Mesenchymal stem cell (in vitro differentiated cells and primary cell): ENCODE results near the gene FAM193B.

Source experiments
- DNase-seq: peaks from one replicate; pipeline ENCODE4 v3.0.0-alpha.2; 2013
- H2AFZ ChIP-seq: one replicate; pipeline ENCODE4 v1.6.1; 2013; ENCODE audit warnings: low read depth, mild to moderate bottlenecking, control low read depth, inconsistent platforms, low read length, moderate library complexity
- H2AK5ac ChIP-seq: 2 replicates; pipeline ENCODE4 v1.6.1; 2013; ENCODE audit warnings: low read length, moderate library complexity, mild to moderate bottlenecking, inconsistent platforms; ENCODE audit not compliant: severe bottlenecking
- H2BK120ac ChIP-seq: one replicate; pipeline ENCODE4 v1.6.1; 2013; ENCODE audit warnings: low read depth, mild to moderate bottlenecking, inconsistent platforms, low read length, moderate library complexity
- H2BK12ac ChIP-seq, 2 experiments: one replicate each; pipeline ENCODE4 v1.6.1; 2013; ENCODE audit warnings: inconsistent platforms in 2 of 2, low read length in 2 of 2, mild to moderate bottlenecking in 2 of 2, moderate library complexity in 2 of 2, control low read depth in 1 of 2
- H2BK15ac ChIP-seq: one replicate; pipeline ENCODE4 v1.6.1; 2013; ENCODE audit warnings: mild to moderate bottlenecking, low read depth, inconsistent platforms; ENCODE audit not compliant: poor library complexity, severe bottlenecking
- H2BK5ac ChIP-seq: 2 replicates; pipeline ENCODE4 v1.6.1; 2013; ENCODE audit warnings: low read depth, mild to moderate bottlenecking, low read length, control low read depth, inconsistent platforms; ENCODE audit not compliant: poor library complexity, severe bottlenecking
- H3K14ac ChIP-seq, 2 experiments: one replicate each; pipeline ENCODE4 v1.6.1; 2013; ENCODE audit warnings: inconsistent platforms in 2 of 2, low read length in 2 of 2, control low read depth in 1 of 2, mild to moderate bottlenecking in 1 of 2, moderate library complexity in 1 of 2
- H3K18ac ChIP-seq, 2 experiments: one replicate each; pipeline ENCODE4 v1.6.1; 2013; ENCODE audit warnings: inconsistent platforms in 2 of 2, low read length in 2 of 2, control low read depth in 1 of 2, low read depth in 1 of 2, mild to moderate bottlenecking in 1 of 2
- H3K23ac ChIP-seq, 2 experiments: one replicate each; pipeline ENCODE4 v1.6.1; 2013; ENCODE audit warnings: inconsistent platforms in 2 of 2, low read length in 2 of 2, mild to moderate bottlenecking in 2 of 2, moderate library complexity in 2 of 2, control low read depth in 1 of 2
- H3K27ac ChIP-seq: 2 replicates; pipeline ENCODE4 v1.5.1; 2013; ENCODE audit warnings: mild to moderate bottlenecking, moderate library complexity, low read length, control low read depth, inconsistent platforms; ENCODE audit not compliant: poor library complexity, severe bottlenecking
- H3K27me3 ChIP-seq, 2 experiments: 2 replicates each; pipeline versions ENCODE4 v1.6.1 to v1.7.0; 2013; ENCODE audit warnings: low read length in 2 of 2, mild to moderate bottlenecking in 2 of 2, moderate library complexity in 2 of 2, control low read depth in 1 of 2, inconsistent platforms in 1 of 2; ENCODE audit not compliant: control insufficient read depth in 1 of 2, insufficient read depth in 1 of 2
- H3K36me3 ChIP-seq, 2 experiments: 2 replicates each; pipeline versions ENCODE4 v1.6.1 to v1.7.0; 2013; ENCODE audit warnings: low read length in 2 of 2, control low read depth in 1 of 2, inconsistent platforms in 1 of 2, low read depth in 1 of 2, mild to moderate bottlenecking in 1 of 2; ENCODE audit not compliant: insufficient read depth in 2 of 2, control insufficient read depth in 1 of 2
- H3K4ac ChIP-seq, 2 experiments: one replicate each; pipeline ENCODE4 v1.6.1; 2013; ENCODE audit warnings: inconsistent platforms in 2 of 2, low read length in 2 of 2, mild to moderate bottlenecking in 2 of 2, moderate library complexity in 2 of 2, control low read depth in 1 of 2, low read depth in 1 of 2
- H3K4me1 ChIP-seq: 2 replicates; pipeline ENCODE4 v1.6.1; 2013; ENCODE audit warnings: low read depth, low read length, control low read depth; ENCODE audit not compliant: control insufficient read depth, insufficient read depth
- H3K4me2 ChIP-seq: 2 replicates; pipeline ENCODE4 v1.6.1; 2013; ENCODE audit warnings: low read length, mild to moderate bottlenecking, inconsistent platforms; ENCODE audit not compliant: poor library complexity, severe bottlenecking
- H3K4me3 ChIP-seq, 2 experiments: 2 replicates each; pipeline versions ENCODE4 v1.5.1 to v1.7.0; 2013; ENCODE audit warnings: low read length in 2 of 2, mild to moderate bottlenecking in 2 of 2, control low read depth in 1 of 2, low read depth in 1 of 2; ENCODE audit not compliant: insufficient read depth in 1 of 2
- H3K79me1 ChIP-seq: replicated peaks from 2 replicates; pipeline ENCODE4 v1.6.1; 2013; ENCODE audit warnings: mild to moderate bottlenecking, control low read depth, low read length, inconsistent platforms; ENCODE audit not compliant: poor library complexity, severe bottlenecking
- H3K9ac ChIP-seq: 2 replicates; pipeline ENCODE4 v1.7.0; 2013; ENCODE audit warnings: mild to moderate bottlenecking, low read length, moderate library complexity
- H3K9me3 ChIP-seq: 2 replicates; pipeline ENCODE4 v1.7.0; 2013; ENCODE audit warnings: mild to moderate bottlenecking, low read length; ENCODE audit not compliant: control insufficient read depth
- H4K8ac ChIP-seq: one replicate; pipeline ENCODE4 v1.6.1; 2013; ENCODE audit warnings: inconsistent platforms, mild to moderate bottlenecking, low read length, moderate library complexity
- H4K91ac ChIP-seq: one replicate; pipeline ENCODE4 v1.6.1; 2013; ENCODE audit warnings: mild to moderate bottlenecking, low read length, inconsistent platforms
- whole genome bisulfite sequencing: methylation state at CpG from one replicate; pipeline ENCODE4 v1.1.7; 2013; ENCODE audit warnings: mixed read lengths; 5-methylcytosine and 5-hydroxymethylcytosine counted together

Gene FAM193B

DNA sequence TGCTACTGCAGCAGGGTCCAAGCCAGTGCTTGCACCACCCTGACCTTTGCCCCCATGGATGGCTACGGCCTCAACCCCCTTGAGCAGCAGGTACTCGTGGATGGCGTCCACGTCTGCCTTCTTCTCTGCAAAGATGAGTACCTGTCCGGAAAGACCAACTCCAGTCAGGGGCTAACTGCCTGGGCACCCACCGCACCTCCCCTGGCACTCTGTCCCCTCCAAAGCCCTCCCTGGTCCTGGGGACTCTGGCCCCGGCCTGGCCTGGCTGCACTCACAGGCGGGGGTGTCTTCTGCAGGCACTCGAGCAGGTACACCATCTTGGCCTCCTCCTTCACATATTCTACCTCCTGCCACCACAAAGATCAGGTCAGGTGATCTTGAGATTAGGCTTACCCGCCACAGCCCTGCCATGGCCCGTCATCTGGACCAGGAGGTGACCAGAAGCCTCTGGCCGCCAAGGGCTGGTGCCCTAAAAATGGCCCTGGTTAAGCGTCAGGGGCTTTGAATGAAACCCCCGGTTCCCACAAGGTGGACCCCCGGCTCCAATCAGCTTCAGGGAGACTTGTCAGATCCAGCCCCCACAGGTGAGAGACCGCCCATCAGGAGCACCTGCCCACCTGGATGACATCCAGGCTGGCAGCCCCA, 41.5 kb downstream of the FAM193B start:
- Histone ChIP-seq H3K27ac (no peak overlapping the region), H3K23ac (no peak overlapping the region), H3K4me1 (peaks cover 20% of the 10 kb centered on the region), H2AK5ac (no peak overlapping the region), H3K4me2 (no peak overlapping the region), H3K36me3 (peaks cover 56 to 81% of the 10 kb centered on the region in 2 experiments), H4K8ac (no peak overlapping the region), H3K27me3 (no peaks in the 10 kb centered on the region), H2BK5ac (no peak overlapping the region), H3K79me1 (peaks cover 39% of the 10 kb centered on the region), H3K4me3 (no peak overlapping the region), H3K18ac (no peak overlapping the region), H2AFZ (no peak overlapping the region), H3K14ac (no peak overlapping the region), H4K91ac (no peak overlapping the region), H3K4ac (no peak overlapping the region), H3K9me3 (no peaks in the 10 kb centered on the region), H2BK12ac (no peak overlapping the region), H2BK15ac (no peak overlapping the region), H3K9ac (no peak overlapping the region), H2BK120ac (no peak overlapping the region)
- no peak for DNase-seq
- WGBS, result 94% methylated on average over 16 of the region's 16 CpGs

DNA sequence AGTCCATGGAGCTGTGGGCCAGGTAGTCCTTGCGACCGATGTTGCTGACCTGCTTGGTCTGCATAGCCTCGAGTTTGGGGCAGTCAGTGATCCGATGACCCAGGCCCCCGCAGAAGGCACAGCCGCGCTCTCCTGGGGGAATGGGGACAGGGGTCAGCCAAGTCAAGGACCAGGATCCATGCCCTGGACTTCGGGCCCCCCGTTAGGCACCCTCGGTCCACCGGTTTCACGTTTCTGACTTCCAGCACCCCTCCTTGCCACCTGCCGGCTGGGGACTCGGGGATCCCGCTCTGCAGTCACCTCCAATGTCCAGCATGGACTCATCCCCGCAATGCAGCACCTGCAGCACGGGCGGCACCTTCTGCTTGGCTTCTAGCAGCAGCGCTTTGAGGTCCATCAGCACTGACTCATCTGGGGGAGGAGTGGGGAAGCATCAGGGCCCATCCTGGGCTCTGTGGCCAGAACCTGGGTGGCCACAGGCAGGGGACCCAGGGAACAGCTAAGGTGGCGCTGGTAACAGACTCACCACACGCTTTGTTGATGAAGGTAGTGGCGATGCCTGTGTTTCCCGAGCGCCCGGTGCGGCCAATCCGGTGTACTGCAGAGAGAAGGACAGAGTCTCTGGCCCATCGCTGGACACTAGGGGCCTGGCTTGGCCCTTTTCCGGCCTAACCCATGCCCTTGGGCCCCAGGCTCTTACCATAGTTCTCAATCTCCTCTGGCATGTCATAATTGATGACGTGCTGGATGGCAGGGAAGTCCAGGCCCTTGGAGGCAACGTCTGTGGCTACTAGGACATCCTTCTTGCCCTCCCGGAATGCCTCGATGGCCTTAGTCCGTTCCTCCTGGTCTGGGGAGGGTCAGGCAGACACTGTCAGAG, 42.3 kb downstream of the FAM193B start:
- Histone ChIP-seq H3K23ac (no peak overlapping the region), H3K27ac (no peak overlapping the region), H2BK5ac (no peak overlapping the region), H3K18ac (no peak overlapping the region), H2AFZ (no peak overlapping the region), H3K9ac (no peak overlapping the region), H3K79me1 (peaks cover 39% of the 10 kb centered on the region), H2BK15ac (no peak overlapping the region), H3K9me3 (no peaks in the 10 kb centered on the region), H3K4ac (no peak overlapping the region), H2BK12ac (no peak overlapping the region), H3K36me3 (peaks cover 56 to 84% of the 10 kb centered on the region in 2 experiments), H4K91ac (no peak overlapping the region), H3K4me3 (no peak overlapping the region), H3K14ac (no peak overlapping the region), H3K27me3 (no peaks in the 10 kb centered on the region), H2BK120ac (no peak overlapping the region), H3K4me2 (no peak overlapping the region), H4K8ac (no peak overlapping the region), H2AK5ac (no peak overlapping the region), H3K4me1 (peaks cover 20% of the 10 kb centered on the region)
- no peak for DNase-seq
- WGBS, result 97% methylated on average over 34 of the region's 34 CpGs

DNA sequence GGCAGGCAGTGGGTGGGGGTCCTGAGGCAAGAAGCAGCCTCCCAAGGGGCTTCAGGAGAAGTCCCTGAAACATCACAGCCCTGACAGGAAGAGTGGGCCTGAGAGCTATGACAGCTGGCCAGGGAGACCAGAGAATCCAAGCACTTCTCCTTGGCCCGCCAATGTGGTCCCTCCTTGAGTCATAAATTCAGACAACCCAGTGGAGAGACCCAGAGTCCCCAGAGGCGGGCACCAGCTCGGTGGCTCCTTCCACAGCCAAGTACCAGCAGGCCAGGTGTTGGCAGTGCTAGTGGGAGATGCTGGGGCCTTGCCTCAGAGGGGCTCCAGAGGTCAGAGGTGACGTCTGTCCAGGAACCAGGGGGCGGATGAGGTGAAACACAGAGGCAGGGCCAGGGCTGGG, 43.2 kb downstream of the FAM193B start:
- Histone ChIP-seq H4K91ac (no peak overlapping the region), H4K8ac (no peak overlapping the region), H3K4me1 (peaks cover 17% of the 10 kb centered on the region), H3K4ac (no peak overlapping the region), H3K4me2 (no peak overlapping the region), H3K23ac (no peak overlapping the region), H2BK15ac (no peak overlapping the region), H3K9ac (no peak overlapping the region), H3K9me3 (no peaks in the 10 kb centered on the region), H2BK120ac (no peak overlapping the region), H3K18ac (no peak overlapping the region), H2BK12ac (no peak overlapping the region), H3K4me3 (no peak overlapping the region), H2AFZ (no peak overlapping the region), H3K27me3 (no peaks in the 10 kb centered on the region), H3K79me1 (peaks cover 39% of the 10 kb centered on the region), H2BK5ac (no peak overlapping the region), H3K14ac (no peak overlapping the region), H2AK5ac (no peak overlapping the region), H3K27ac (no peak overlapping the region), H3K36me3 (peaks cover 56 to 84% of the 10 kb centered on the region in 2 experiments)
- no peak for DNase-seq
- 90% methylated on average over 5 of the region's 5 CpGs for WGBS

DNA sequence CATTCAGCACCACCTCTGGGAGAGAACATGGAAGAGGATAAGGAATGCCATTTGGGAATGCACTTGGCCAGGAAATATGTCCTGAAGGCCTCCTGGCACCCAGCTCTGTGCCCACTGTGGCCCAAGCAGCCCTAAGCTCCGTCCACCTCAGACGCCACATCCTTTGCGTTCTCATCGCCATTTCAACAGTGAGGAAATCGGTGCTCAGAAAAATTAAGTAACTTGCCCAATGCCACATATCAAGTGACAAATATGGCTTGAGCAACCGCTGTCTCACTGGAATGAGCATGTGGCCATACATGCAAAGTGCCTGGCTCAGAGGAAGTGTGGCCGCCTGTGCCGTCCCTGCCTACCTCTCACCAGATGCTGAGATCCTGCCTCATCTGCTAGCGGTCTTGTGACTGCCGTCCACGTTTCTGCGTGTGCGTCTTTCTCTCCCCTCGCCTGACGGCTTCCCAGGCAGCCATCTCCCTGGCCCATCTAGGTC, 43.8 kb downstream of the FAM193B start:
- Histone ChIP-seq H3K18ac (no peak overlapping the region), H2AFZ (no peak overlapping the region), H3K79me1 (peaks cover 36% of the 10 kb centered on the region), H3K23ac (no peak overlapping the region), H2BK12ac (no peak overlapping the region), H3K4me2 (no peak overlapping the region), H2BK15ac (no peak overlapping the region), H2BK5ac (no peak overlapping the region), H4K8ac (no peak overlapping the region), H2AK5ac (no peak overlapping the region), H3K14ac (no peak overlapping the region), H3K27ac (no peak overlapping the region), H3K4me1 (peaks cover 12% of the 10 kb centered on the region), H3K27me3 (no peaks in the 10 kb centered on the region), H3K4ac (no peak overlapping the region), H3K9ac (no peak overlapping the region), H3K4me3 (no peak overlapping the region), H2BK120ac (no peak overlapping the region), H4K91ac (no peak overlapping the region), H3K9me3 (no peaks in the 10 kb centered on the region), H3K36me3 (peaks cover 54 to 81% of the 10 kb centered on the region in 2 experiments)
- WGBS, result 97% methylated on average over 15 of the region's 15 CpGs
- DNase-seq, result no peak
